ENCODE measurements around the gene TRAF3IP1. TPM values are rescaled to one million over a fixed set of nuclear protein-coding genes. Genes with fewer than 3 reads are reported as not detected.
A peak's percentile ranks its signal among the peaks of the same experiment; 100 is the strongest.
"Not testable (repeated sequence)": the region's sequence is repeated elsewhere in the genome, so short reads cannot be mapped to it uniquely, and the experiment has no call there.

The TRAF3IP1 gene, protein sequence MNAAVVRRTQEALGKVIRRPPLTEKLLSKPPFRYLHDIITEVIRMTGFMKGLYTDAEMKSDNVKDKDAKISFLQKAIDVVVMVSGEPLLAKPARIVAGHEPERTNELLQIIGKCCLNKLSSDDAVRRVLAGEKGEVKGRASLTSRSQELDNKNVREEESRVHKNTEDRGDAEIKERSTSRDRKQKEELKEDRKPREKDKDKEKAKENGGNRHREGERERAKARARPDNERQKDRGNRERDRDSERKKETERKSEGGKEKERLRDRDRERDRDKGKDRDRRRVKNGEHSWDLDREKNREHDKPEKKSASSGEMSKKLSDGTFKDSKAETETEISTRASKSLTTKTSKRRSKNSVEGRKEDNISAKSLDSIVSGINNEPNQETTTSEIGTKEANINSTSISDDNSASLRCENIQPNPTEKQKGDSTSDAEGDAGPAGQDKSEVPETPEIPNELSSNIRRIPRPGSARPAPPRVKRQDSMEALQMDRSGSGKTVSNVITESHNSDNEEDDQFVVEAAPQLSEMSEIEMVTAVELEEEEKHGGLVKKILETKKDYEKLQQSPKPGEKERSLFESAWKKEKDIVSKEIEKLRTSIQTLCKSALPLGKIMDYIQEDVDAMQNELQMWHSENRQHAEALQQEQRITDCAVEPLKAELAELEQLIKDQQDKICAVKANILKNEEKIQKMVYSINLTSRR
- 1 to 10 TPM; 3.2 to 4.8 TPM for polyA plus RNA-seq

DNA sequence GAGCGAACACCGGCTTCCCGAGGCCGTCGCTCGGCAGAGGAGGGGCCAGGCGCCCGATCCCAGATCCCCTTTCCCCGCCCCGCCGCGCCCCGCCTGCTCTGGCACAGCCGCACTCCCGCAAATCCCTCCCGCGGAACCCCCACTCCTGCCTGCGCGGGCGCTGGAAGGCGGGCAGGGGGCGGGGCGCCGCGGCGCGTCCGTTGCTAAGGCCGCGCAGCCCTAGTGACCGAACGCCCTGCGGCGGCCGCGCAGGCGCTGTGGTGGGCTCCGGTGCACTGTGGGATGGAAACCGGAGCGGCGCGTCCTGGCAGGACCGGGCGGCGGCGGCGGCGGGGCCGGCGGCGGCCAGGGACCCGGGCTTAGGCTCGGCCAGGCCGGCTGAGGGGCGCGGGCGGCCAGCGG is at the start of gene TRAF3IP1:
Gene TRAF3IP1 (plus strand): TSS at position 273 of the 402 bp plus-strand sequence. CDS start 145 bp downstream, outside the sequence.
- H3K27ac ChIP-seq (ENCODE audit: low read depth in 2 of 2, low read length in 1 of 2), result peak within 1 kb of the TSS; percentile 37 to 67

DNA sequence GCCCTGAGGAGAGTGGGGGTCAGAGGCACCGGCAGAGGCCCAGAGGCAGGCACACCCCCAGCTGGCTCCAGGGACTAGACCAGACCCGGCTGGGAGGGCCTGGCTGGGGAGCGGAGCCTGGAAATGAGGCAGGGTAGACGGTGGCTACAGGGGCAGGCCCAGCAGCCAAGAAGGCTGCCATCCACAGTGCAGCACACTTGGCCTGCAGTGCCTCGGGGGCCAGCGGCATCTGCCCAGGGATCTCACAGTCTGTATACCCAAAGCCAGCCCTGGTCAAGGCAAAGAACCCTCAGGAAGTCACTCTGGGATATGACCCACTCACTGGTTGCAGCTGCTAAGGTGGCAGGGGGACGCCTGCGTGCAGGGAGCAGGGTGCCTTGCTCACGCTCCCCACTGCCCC is 49.7 kb upstream of the TRAF3IP1 start:
- Histone ChIP-seq H3K27me3 (ENCODE audit: control insufficient read depth in 1 of 2, insufficient read depth in 2 of 2, low read length in 2 of 2) (no peaks in the 10 kb centered on the region), H3K9me3 (ENCODE audit: control insufficient read depth in 2 of 2, insufficient read depth in 1 of 2, low read depth in 1 of 2, low read length in 1 of 2) (no peaks in the 10 kb centered on the region), H3K36me3 (ENCODE audit: control insufficient read depth in 2 of 2, insufficient read depth in 2 of 2, low read length in 1 of 2) (peaks cover 21 to 43% of the 10 kb centered on the region in 2 donors), H3K4me3 (ENCODE audit: low read depth in 1 of 2, low read length in 2 of 2) (no peak overlapping the region), H3K4me1 (ENCODE audit: control insufficient read depth in 2 of 2, insufficient read depth in 2 of 2, low read length in 1 of 2) (peaks cover 0 to 10% of the 10 kb centered on the region in 2 donors), H3K27ac (ENCODE audit: low read depth in 2 of 2, low read length in 1 of 2) (no peak overlapping the region)
- WGBS, 2 donors, result 85 to 88% methylated on average over 8 to 9 of the region's 9 CpGs

More for the DNA sequence above, at the start of gene TRAF3IP1:
- Histone ChIP-seq H3K36me3 (ENCODE audit: control insufficient read depth in 2 of 2, insufficient read depth in 2 of 2, low read length in 1 of 2) (peaks cover 0 to 5% of the 10 kb centered on the region in 2 donors), H3K27me3 (ENCODE audit: control insufficient read depth in 1 of 2, insufficient read depth in 2 of 2, low read length in 2 of 2) (no peaks in the 10 kb centered on the region), H3K4me3 (ENCODE audit: low read depth in 1 of 2, low read length in 2 of 2) (peak within 1 kb of the TSS; percentile 75 to 88), H3K4me1 (ENCODE audit: control insufficient read depth in 2 of 2, insufficient read depth in 2 of 2, low read length in 1 of 2) (peaks cover 6 to 10% of the 10 kb centered on the region in 2 donors), H3K9me3 (ENCODE audit: control insufficient read depth in 2 of 2, insufficient read depth in 1 of 2, low read depth in 1 of 2, low read length in 1 of 2) (no peaks in the 10 kb centered on the region)
- WGBS, 2 donors, result 0% methylated on average over 46 to 58 of the region's 58 CpGs

DNA sequence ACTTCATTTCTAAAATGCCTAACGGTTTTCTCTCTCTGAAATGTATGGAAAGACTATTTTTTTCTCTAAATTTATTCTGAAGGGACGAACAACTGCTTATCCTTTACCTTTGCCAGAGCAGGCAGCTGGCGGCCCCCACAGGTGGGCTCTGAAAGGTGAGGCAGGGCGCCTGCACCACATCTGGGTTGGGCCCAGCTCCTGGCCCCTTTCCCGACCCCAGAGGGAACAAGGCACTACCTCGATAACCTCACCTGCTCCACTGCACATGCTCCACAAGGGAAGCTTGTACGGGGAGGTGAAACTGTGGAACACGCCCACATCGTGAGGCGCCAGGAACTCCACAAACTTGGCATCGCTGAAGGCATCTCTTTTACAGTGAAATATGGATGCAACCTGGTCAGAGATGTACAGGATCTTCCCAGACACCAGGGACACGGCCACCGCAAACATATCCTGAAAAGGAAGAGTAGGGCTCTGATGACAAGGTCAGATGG is 49.2 kb upstream of the TRAF3IP1 start:
- Histone ChIP-seq H3K4me3 (ENCODE audit: low read depth in 1 of 2, low read length in 2 of 2) (no peak overlapping the region), H3K36me3 (ENCODE audit: control insufficient read depth in 2 of 2, insufficient read depth in 2 of 2, low read length in 1 of 2) (peaks cover 22 to 45% of the 10 kb centered on the region in 2 donors), H3K27ac (ENCODE audit: low read depth in 2 of 2, low read length in 1 of 2) (no peak overlapping the region), H3K27me3 (ENCODE audit: control insufficient read depth in 1 of 2, insufficient read depth in 2 of 2, low read length in 2 of 2) (no peaks in the 10 kb centered on the region), H3K9me3 (ENCODE audit: control insufficient read depth in 2 of 2, insufficient read depth in 1 of 2, low read depth in 1 of 2, low read length in 1 of 2) (no peaks in the 10 kb centered on the region), H3K4me1 (ENCODE audit: control insufficient read depth in 2 of 2, insufficient read depth in 2 of 2, low read length in 1 of 2) (peaks cover 0 to 10% of the 10 kb centered on the region in 2 donors)
- 62 to 76% methylated on average over 13 of the region's 13 CpGs for WGBS, 2 donors

DNA sequence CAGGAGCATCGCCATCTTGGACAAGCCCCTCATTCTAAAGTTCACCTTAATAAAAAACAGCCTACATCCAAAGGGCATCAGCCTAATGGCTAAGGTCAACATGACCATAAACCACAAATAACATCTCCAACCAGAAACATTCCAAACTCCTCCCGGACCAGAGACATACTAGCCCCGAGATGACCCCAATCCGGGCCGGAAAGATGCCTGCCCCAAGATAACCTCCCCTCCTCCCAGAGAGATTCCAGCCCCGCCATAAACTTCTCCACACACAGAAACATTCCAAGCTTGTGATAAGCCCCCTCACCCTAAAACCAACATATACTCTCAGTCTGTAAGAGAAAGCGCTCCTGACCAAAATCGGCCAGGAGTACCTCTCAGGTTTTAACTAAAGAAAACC is 48.6 kb upstream of the TRAF3IP1 start:
- not testable (repeated sequence) for H3K27me3 ChIP-seq (ENCODE audit: control insufficient read depth in 1 of 2, insufficient read depth in 2 of 2, low read length in 2 of 2); H3K4me3 ChIP-seq (ENCODE audit: low read depth in 1 of 2, low read length in 2 of 2); H3K27ac ChIP-seq (ENCODE audit: low read depth in 2 of 2, low read length in 1 of 2); H3K9me3 ChIP-seq (ENCODE audit: control insufficient read depth in 2 of 2, insufficient read depth in 1 of 2, low read depth in 1 of 2, low read length in 1 of 2)
- Histone ChIP-seq H3K4me1 (ENCODE audit: control insufficient read depth in 2 of 2, insufficient read depth in 2 of 2, low read length in 1 of 2) (peaks cover 0 to 10% of the 10 kb centered on the region in 2 donors), H3K36me3 (ENCODE audit: control insufficient read depth in 2 of 2, insufficient read depth in 2 of 2, low read length in 1 of 2) (peaks cover 26 to 51% of the 10 kb centered on the region in 2 donors)
- WGBS, 2 donors, result 83 to 86% methylated on average over 8 of the region's 8 CpGs

DNA sequence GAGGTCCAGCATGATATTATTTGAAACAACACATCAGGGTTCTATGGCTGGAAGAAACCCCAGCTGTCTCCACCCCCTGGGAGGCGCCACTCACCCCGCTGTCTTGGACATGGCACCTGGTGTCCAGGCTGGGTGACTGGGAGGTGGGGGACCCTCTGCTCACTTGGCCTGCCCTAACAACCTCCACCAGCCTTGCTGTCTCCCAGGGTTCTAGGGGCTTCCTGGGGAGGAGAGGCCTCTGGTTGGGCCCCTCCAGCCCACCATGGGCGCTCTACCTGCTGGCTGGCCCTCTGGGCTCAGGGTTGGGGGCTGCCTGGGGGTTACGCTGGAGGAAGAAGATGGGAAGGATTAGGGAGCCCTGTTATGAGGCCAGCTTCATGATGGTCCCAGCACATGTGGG is 48.2 kb upstream of the TRAF3IP1 start:
- Histone ChIP-seq H3K4me1 (ENCODE audit: control insufficient read depth in 2 of 2, insufficient read depth in 2 of 2, low read length in 1 of 2) (peaks cover 0 to 8% of the 10 kb centered on the region in 2 donors), H3K9me3 (ENCODE audit: control insufficient read depth in 2 of 2, insufficient read depth in 1 of 2, low read depth in 1 of 2, low read length in 1 of 2) (no peaks in the 10 kb centered on the region), H3K27ac (ENCODE audit: low read depth in 2 of 2, low read length in 1 of 2) (no peak overlapping the region), H3K4me3 (ENCODE audit: low read depth in 1 of 2, low read length in 2 of 2) (no peak overlapping the region), H3K27me3 (ENCODE audit: control insufficient read depth in 1 of 2, insufficient read depth in 2 of 2, low read length in 2 of 2) (no peaks in the 10 kb centered on the region), H3K36me3 (ENCODE audit: control insufficient read depth in 2 of 2, insufficient read depth in 2 of 2, low read length in 1 of 2) (peaks cover 28 to 50% of the 10 kb centered on the region in 2 donors)
- 97 to 100% methylated on average over 4 of the region's 4 CpGs for WGBS, 2 donors

DNA sequence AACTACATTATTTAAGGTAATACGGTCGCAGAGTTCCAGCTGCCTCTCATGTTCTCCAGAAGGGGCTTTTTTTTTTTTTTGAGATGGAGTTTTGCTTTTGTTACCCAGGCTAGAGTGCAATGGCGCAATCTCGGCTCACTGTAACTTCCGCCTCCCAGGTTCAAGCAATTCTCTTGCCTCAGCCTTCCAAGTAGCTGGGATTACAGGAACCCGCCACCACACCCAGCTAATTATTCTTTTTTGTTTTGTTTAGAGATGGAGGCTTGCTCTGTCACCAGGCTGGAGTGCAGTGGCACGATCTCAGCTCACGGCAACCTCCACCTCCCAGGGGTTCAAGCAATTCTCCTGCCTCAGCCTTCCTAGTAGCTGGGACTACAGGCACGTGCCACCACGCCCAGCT is 46.9 kb upstream of the TRAF3IP1 start:
- H3K36me3 ChIP-seq (ENCODE audit: control insufficient read depth in 2 of 2, insufficient read depth in 2 of 2, low read length in 1 of 2), result peaks cover 24 to 43% of the 10 kb centered on the region in 2 donors
- H3K9me3 ChIP-seq (ENCODE audit: control insufficient read depth in 2 of 2, insufficient read depth in 1 of 2, low read depth in 1 of 2, low read length in 1 of 2); H3K4me1 ChIP-seq (ENCODE audit: control insufficient read depth in 2 of 2, insufficient read depth in 2 of 2, low read length in 1 of 2); H3K27me3 ChIP-seq (ENCODE audit: control insufficient read depth in 1 of 2, insufficient read depth in 2 of 2, low read length in 2 of 2); H3K4me3 ChIP-seq (ENCODE audit: low read depth in 1 of 2, low read length in 2 of 2); H3K27ac ChIP-seq (ENCODE audit: low read depth in 2 of 2, low read length in 1 of 2): not testable (repeated sequence)
- 73 to 80% methylated on average over 10 of the region's 10 CpGs for WGBS, 2 donors

DNA sequence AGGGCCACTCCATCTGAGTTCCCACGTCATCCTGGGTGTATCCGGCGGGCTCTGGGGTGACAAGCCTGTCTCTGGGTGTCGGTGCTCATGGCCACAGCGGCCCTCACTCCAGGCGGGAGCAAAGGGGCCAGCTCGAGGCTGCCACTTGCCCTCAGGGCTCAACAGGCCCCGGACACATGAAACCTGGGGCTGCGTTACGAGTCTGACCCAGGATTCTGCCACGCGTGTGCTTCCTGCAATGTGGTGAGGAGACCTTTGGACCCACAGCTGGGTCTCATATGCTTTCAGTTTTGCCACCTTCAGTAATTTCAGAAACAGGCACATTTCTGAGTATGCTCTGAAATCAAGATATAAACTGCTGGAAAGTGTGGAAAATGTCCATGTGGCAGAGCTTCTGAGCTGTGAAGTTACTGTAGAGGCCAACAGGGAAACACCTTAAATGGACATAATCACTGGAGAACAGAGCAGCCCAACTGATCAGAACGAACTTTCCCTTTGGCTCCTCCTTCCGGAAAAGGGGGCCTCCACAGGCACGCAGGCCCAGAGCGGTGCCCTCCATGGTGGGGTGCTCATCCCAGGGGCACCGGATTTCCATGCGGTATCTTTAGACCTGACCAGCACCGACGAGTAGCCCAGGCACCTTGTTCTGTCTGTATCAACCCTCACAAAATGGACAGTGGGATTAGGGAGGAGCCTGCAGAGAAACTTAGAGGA is 46.0 kb upstream of the TRAF3IP1 start:
- Histone ChIP-seq H3K9me3 (ENCODE audit: control insufficient read depth in 2 of 2, insufficient read depth in 1 of 2, low read depth in 1 of 2, low read length in 1 of 2) (no peaks in the 10 kb centered on the region), H3K27me3 (ENCODE audit: control insufficient read depth in 1 of 2, insufficient read depth in 2 of 2, low read length in 2 of 2) (no peaks in the 10 kb centered on the region), H3K4me1 (ENCODE audit: control insufficient read depth in 2 of 2, insufficient read depth in 2 of 2, low read length in 1 of 2) (peaks cover 0 to 2% of the 10 kb centered on the region in 2 donors), H3K4me3 (ENCODE audit: low read depth in 1 of 2, low read length in 2 of 2) (no peak overlapping the region), H3K27ac (ENCODE audit: low read depth in 2 of 2, low read length in 1 of 2) (no peak overlapping the region), H3K36me3 (ENCODE audit: control insufficient read depth in 2 of 2, insufficient read depth in 2 of 2, low read length in 1 of 2) (peaks cover 21 to 43% of the 10 kb centered on the region in 2 donors)
- 88 to 91% methylated on average over 20 of the region's 20 CpGs for WGBS, 2 donors

DNA sequence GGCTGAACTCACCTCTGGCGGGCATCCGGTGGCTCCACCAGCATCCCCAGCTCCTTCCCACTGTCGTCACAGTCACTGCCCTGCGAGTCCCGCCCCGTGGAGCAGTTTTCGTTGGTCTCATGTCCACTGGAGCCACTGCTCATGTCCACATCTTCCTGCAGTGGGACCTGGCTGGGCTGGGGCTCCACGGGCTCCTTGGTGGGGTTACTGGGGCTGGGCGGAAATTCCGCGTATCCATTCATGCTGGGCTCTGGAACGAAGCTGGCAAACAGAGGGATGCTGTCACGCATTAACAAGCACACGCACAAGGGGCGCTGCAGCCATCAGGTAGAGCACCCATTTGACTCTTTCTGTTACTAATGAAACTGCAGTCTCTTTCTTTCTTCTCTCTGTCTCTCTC is 42.6 kb upstream of the TRAF3IP1 start:
- Histone ChIP-seq H3K36me3 (ENCODE audit: control insufficient read depth in 2 of 2, insufficient read depth in 2 of 2, low read length in 1 of 2) (peaks cover 14 to 29% of the 10 kb centered on the region in 2 donors), H3K4me1 (ENCODE audit: control insufficient read depth in 2 of 2, insufficient read depth in 2 of 2, low read length in 1 of 2) (peaks cover 5 to 8% of the 10 kb centered on the region in 2 donors)
- 86 to 88% methylated on average over 15 of the region's 15 CpGs for WGBS, 2 donors

DNA sequence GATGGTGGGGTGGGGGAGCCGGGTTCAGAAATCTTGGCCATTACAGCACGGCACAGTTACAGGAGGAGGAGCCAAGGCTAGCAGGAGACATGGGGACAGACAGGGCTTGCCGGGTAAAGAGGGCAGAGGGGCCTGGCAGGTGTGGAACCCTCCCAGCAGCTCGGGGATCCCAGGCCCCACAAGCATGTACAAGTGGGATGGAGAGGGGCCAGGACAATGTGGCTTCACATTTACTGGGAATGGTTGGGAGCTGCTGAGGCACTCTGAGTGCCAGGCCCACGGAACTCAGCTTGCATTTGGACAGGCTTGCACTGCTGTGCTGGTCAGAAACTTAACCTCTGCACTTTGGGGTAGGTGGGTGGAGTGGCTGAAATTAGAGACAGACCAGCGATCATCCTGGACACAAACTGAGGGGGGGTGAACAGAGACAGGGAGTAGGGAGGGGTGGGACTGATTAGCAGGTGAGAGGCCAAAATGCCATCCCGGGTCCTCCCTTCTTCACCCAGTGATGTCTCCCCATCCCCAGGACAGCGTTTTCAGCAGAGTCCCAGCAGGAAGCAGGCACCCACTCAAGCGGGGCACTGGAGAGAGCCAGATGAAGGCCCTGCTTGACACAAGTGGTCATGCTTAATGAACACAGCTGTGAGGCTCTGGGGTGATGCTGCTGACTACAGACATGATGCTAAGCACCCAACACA is 41.5 kb upstream of the TRAF3IP1 start:
- Histone ChIP-seq H3K27me3 (ENCODE audit: control insufficient read depth in 1 of 2, insufficient read depth in 2 of 2, low read length in 2 of 2) (no peaks in the 10 kb centered on the region), H3K4me3 (ENCODE audit: low read depth in 1 of 2, low read length in 2 of 2) (no peak overlapping the region), H3K4me1 (ENCODE audit: control insufficient read depth in 2 of 2, insufficient read depth in 2 of 2, low read length in 1 of 2) (peaks cover 8 to 11% of the 10 kb centered on the region in 2 donors), H3K36me3 (ENCODE audit: control insufficient read depth in 2 of 2, insufficient read depth in 2 of 2, low read length in 1 of 2) (peaks cover 11 to 27% of the 10 kb centered on the region in 2 donors), H3K27ac (ENCODE audit: low read depth in 2 of 2, low read length in 1 of 2) (no peak overlapping the region), H3K9me3 (ENCODE audit: control insufficient read depth in 2 of 2, insufficient read depth in 1 of 2, low read depth in 1 of 2, low read length in 1 of 2) (no peaks in the 10 kb centered on the region)
- WGBS, 2 donors, result 63 to 68% methylated on average over 9 of the region's 9 CpGs

More for the DNA sequence above, 42.6 kb upstream of the TRAF3IP1 start:
- no peak overlapping the region for H3K27ac ChIP-seq (ENCODE audit: low read depth in 2 of 2, low read length in 1 of 2)
- H3K4me3 ChIP-seq (ENCODE audit: low read depth in 1 of 2, low read length in 2 of 2), result no peak overlapping the region
- H3K27me3 ChIP-seq (ENCODE audit: control insufficient read depth in 1 of 2, insufficient read depth in 2 of 2, low read length in 2 of 2), result no peaks in the 10 kb centered on the region
- H3K9me3 ChIP-seq (ENCODE audit: control insufficient read depth in 2 of 2, insufficient read depth in 1 of 2, low read depth in 1 of 2, low read length in 1 of 2), result no peaks in the 10 kb centered on the region

Measured in esophagus (tissue), 2 donors.